ENCODE data around the gene TPRG1. TPM values are rescaled to one million over a fixed set of nuclear protein-coding genes. Genes with fewer than 3 reads are reported as not detected.

The TPRG1 gene
- total and polyA plus RNA-seq, 2 donors (not counting 1 experiment from before 2014, with no cell fraction given): 0.21 to 0.39 TPM

DNA sequence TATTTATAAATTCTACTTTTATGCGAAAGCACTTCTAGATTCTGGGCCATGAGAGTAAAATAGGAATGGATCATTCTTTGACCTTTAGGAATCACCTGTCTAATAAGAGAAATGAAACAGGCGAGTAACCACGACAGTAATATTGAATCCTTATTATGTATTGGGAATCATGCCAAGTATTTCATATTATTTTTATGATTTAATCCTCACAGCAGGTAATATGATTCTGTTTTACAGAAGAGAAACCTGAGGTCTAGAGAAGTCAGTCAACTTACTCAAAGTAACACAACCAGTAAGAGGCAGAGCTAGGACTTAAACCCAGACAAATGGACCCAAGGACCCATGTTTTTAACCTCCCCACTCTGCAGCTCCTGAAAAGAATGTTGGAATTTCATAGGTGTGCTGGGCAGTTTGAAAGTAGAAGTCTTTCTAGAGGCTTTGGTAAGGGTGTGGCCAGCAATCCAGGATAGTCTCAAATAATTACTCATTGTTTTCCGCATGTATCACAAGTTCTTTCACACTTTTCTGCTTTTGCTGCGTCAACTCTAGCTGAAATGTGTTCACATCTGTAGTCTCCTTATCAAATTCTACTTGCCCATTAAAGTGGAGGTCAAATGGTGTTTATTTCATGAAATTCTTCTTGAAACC lies 181.7 kb downstream of the TPRG1 start:
- no peak overlapping the region for H3K4me3 ChIP-seq (ENCODE audit: control extremely low read depth in 1 of 5, extremely low read depth in 1 of 5, insufficient read depth in 1 of 5, low read depth in 2 of 5, low read length in 4 of 5)
- H3K27me3 ChIP-seq (replicated peaks in 1 of 4; ENCODE audit: control extremely low read depth in 1 of 4, control insufficient read depth in 3 of 4, insufficient read depth in 4 of 4, low read length in 3 of 4): no peaks in the 10 kb centered on the region
- DNase-seq: no peak
- no peak overlapping the region for H3K4me3 Mint-ChIP-seq
- CTCF ChIA-PET: no interaction called here
- H3K4me1 Mint-ChIP-seq: no peaks in the 10 kb centered on the region
- H3K27ac ChIP-seq (ENCODE audit: low read length in 2 of 2): no peak overlapping the region
- no peaks in the 10 kb centered on the region for H3K4me1 ChIP-seq (ENCODE audit: control insufficient read depth in 2 of 2, insufficient read depth in 2 of 2, low read length in 2 of 2)
- no peak overlapping the region for H3K27ac Mint-ChIP-seq
- ATAC-seq (ENCODE audit: low read depth): no peak
- intact Hi-C loops (cut with micrococcal nuclease): no loop called here
- POLR2A ChIA-PET: no interaction called here
- no peak overlapping the region for H3K9ac ChIP-seq (ENCODE audit: low read length)
- H3K27me3 Mint-ChIP-seq: no peaks in the 10 kb centered on the region
- no peaks in the 10 kb centered on the region for H3K36me3 ChIP-seq (replicated peaks in 1 of 2; ENCODE audit: control extremely low read depth in 1 of 2, control insufficient read depth in 1 of 2, extremely low read depth in 1 of 2, insufficient read depth in 2 of 2, low read length in 1 of 2)
- no peaks in the 10 kb centered on the region for H3K79me2 ChIP-seq (ENCODE audit: control insufficient read depth, insufficient read depth, low read length)
- peaks cover 0 to 3% (median 0%) of the 10 kb centered on the region in 3 donors for H3K9me3 ChIP-seq (ENCODE audit: control extremely low read depth in 1 of 3, control insufficient read depth in 2 of 3, insufficient read depth in 1 of 3, low read length in 2 of 3)
- H2AFZ ChIP-seq (ENCODE audit: insufficient read depth, low read depth, low read length, poor library complexity, severe bottlenecking): no peak overlapping the region
- H3K4me2 ChIP-seq (replicated peaks; ENCODE audit: low read depth, low read length, poor library complexity, severe bottlenecking): no peak overlapping the region
- WGBS (ENCODE audit: insufficient coverage): no CpG with 5 or more reads among the region's 5 CpGs
- TF ChIP-seq, protein P1, sequence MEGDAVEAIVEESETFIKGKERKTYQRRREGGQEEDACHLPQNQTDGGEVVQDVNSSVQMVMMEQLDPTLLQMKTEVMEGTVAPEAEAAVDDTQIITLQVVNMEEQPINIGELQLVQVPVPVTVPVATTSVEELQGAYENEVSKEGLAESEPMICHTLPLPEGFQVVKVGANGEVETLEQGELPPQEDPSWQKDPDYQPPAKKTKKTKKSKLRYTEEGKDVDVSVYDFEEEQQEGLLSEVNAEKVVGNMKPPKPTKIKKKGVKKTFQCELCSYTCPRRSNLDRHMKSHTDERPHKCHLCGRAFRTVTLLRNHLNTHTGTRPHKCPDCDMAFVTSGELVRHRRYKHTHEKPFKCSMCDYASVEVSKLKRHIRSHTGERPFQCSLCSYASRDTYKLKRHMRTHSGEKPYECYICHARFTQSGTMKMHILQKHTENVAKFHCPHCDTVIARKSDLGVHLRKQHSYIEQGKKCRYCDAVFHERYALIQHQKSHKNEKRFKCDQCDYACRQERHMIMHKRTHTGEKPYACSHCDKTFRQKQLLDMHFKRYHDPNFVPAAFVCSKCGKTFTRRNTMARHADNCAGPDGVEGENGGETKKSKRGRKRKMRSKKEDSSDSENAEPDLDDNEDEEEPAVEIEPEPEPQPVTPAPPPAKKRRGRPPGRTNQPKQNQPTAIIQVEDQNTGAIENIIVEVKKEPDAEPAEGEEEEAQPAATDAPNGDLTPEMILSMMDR (IDR thresholded peaks at IDR 0.05): no peak
- TF ChIP-seq EZH2 (IDR thresholded peaks at IDR 0.05; ENCODE audit: borderline replicate concordance, insufficient read depth, low read depth, low read length, poor library complexity, severe bottlenecking): no peak
- H3K9me3 Mint-ChIP-seq (ENCODE audit: insufficient read depth): no peaks in the 10 kb centered on the region
- no peaks in the 10 kb centered on the region for H4K20me1 ChIP-seq (ENCODE audit: control insufficient read depth, insufficient read depth, low read length, poor library complexity, severe bottlenecking)

GRCh38 chr3:189353988-189354889 lies 182.5 kb downstream of the TPRG1 start:
- Mint-ChIP-seq H3K4me3 (no peak overlapping the region), H3K27ac (no peak overlapping the region), H3K9me3 (ENCODE audit: insufficient read depth) (no peaks in the 10 kb centered on the region), H3K27me3 (no peaks in the 10 kb centered on the region), H3K4me1 (no peaks in the 10 kb centered on the region)
- H3K4me3 ChIP-seq (ENCODE audit: control extremely low read depth in 1 of 5, extremely low read depth in 1 of 5, insufficient read depth in 1 of 5, low read depth in 2 of 5, low read length in 4 of 5): no peak overlapping the region
- no peak for TF ChIP-seq EZH2 (IDR thresholded peaks at IDR 0.05; ENCODE audit: borderline replicate concordance, insufficient read depth, low read depth, low read length, poor library complexity, severe bottlenecking)
- TF ChIP-seq, protein P1 (IDR thresholded peaks at IDR 0.05): no peak
- ChIA-PET CTCF (interaction anchor here (1.2 kb wide), 1 partner anchor 8 kb away, joined by 3 read pairs; no protein-coding TSS in a partner anchor), POLR2A (no interaction called here)
- H3K9me3 ChIP-seq (ENCODE audit: control extremely low read depth in 1 of 3, control insufficient read depth in 2 of 3, insufficient read depth in 1 of 3, low read length in 2 of 3): peaks cover 0 to 3% (median 0%) of the 10 kb centered on the region in 3 donors
- H3K79me2 ChIP-seq (ENCODE audit: control insufficient read depth, insufficient read depth, low read length): no peaks in the 10 kb centered on the region
- ATAC-seq (ENCODE audit: low read depth): no peak
- H3K27ac ChIP-seq (ENCODE audit: low read length in 2 of 2): no peak overlapping the region
- H3K9ac ChIP-seq (ENCODE audit: low read length): no peak overlapping the region
- no peaks in the 10 kb centered on the region for H3K27me3 ChIP-seq (replicated peaks in 1 of 4; ENCODE audit: control extremely low read depth in 1 of 4, control insufficient read depth in 3 of 4, insufficient read depth in 4 of 4, low read length in 3 of 4)
- H2AFZ ChIP-seq (ENCODE audit: insufficient read depth, low read depth, low read length, poor library complexity, severe bottlenecking): no peak overlapping the region
- H3K36me3 ChIP-seq (replicated peaks in 1 of 2; ENCODE audit: control extremely low read depth in 1 of 2, control insufficient read depth in 1 of 2, extremely low read depth in 1 of 2, insufficient read depth in 2 of 2, low read length in 1 of 2): no peaks in the 10 kb centered on the region
- WGBS (ENCODE audit: insufficient coverage): 60% methylated on average over 1 of the region's 6 CpGs
- no peak overlapping the region for H3K4me2 ChIP-seq (replicated peaks; ENCODE audit: low read depth, low read length, poor library complexity, severe bottlenecking)
- no peaks in the 10 kb centered on the region for H4K20me1 ChIP-seq (ENCODE audit: control insufficient read depth, insufficient read depth, low read length, poor library complexity, severe bottlenecking)
- intact Hi-C loops (cut with micrococcal nuclease): no loop called here
- no peaks in the 10 kb centered on the region for H3K4me1 ChIP-seq (ENCODE audit: control insufficient read depth in 2 of 2, insufficient read depth in 2 of 2, low read length in 2 of 2)
- DNase-seq: no peak

All from B cell (primary cell).